NCI-H1694 (cell line): ENCODE measurements around the gene ESR2.
"Not testable (repeated sequence)": the region's sequence is repeated elsewhere in the genome, so short reads cannot be mapped to it uniquely, and the experiment has no call there.

ENCODE experiments used
- DNase-seq: peaks from one replicate; lab custom pipeline; 2025; lab: John Stamatoyannopoulos, UW

Gene ESR2

GRCh38 chr14:64196814-64197411 lies 97.3 kb downstream of the ESR2 start:
- DNase-seq: peak; percentile 85

DNA sequence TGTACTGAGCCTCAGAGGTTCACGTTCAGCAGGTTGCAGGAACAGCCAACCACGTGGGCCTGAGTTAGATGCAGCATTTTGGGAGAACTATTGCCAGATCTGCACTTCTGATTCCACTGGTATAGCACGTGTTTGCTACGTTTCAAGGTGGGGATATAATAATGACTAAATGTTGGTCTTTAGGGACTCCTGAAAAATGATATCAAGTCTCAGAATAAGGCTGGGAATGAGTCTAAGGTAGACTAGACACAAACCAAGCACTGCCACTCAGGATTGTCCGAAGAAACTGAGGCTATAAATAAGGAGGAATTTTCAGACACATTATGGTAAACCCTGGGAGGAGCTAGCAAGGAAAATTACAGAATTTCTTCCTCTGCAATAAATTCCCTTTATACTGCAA lies 98.1 kb downstream of the ESR2 start:
- no peak for DNase-seq

DNA sequence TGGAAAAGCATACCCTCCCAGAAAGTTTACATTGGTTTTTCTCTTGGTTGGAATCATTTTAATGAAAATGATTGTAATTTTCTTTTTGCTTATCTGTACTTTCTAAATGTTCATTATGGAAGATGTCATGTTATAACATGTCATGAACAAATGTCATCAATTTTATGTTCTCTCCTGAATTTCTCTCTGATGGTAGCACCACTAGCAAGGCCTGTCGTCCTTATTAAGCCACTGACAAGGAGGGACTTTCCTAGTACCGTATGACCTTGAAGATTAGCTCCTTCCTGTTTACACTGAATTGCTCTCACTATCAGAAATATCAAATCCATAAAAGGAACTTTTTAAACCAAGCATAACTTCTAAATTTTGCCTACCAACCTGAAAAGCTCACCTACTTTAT lies 99.0 kb downstream of the ESR2 start:
- no peak for DNase-seq

DNA sequence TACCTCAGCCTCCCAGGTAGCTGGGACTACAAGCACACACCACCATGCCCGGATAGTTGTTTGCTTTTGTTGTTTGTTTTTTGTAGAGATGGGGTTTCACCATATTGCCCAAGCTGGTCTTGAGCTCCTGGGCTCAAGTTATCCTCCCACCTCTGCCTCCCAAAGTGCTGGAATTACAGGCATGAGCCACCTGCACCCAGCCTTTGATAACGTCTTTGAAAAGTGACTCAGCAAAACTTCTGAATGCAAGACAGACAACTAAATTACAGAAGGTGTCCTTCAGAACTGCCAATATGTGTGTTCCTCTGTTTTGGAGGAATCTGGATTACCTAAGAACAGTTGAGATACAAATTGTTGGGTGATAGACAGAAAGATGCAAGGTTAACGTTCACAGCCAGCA lies 99.8 kb downstream of the ESR2 start:
- no peak for DNase-seq

- DNase-seq: no peak
These were observed 100.3 kb downstream of the ESR2 start for GRCh38 chr14:64193821-64194220.

GRCh38 chr14:64191756-64192155 lies 102.4 kb downstream of the ESR2 start:
- no peak for DNase-seq

GRCh38 chr14:64190974-64191502 lies 103.1 kb downstream of the ESR2 start:
- DNase-seq: no peak

- DNase-seq: no peak
These were observed 106.8 kb downstream of the ESR2 start for GRCh38 chr14:64187331-64187730.

- no peak for DNase-seq
These were observed 107.7 kb downstream of the ESR2 start for GRCh38 chr14:64186231-64187129.

GRCh38 chr14:64185184-64185583 lies 109.0 kb downstream of the ESR2 start:
- DNase-seq: no peak

GRCh38 chr14:64184103-64184729 lies 110.0 kb downstream of the ESR2 start:
- DNase-seq: no peak

DNA sequence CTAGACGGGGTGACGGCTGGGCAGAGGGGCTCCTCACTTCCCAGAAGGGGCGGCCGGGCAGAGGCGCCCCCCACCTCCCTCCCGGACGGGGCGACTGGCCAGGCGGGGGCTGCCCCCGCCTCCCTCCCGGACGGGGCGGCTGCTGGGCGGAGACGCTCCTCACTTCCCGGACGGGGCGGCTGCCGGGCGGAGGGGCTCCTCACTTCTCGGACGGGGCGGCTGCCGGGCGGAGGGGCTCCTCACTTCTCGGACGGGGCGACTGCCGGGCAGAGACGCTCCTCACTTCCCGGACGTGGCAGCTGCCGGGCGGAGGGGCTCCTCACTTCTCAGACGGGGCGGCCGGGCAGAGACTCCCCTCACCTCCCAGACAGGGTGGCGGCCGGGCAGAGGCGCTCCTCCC lies 111.3 kb downstream of the ESR2 start:
- DNase-seq: not testable (repeated sequence)

- no peak for DNase-seq
These were observed 115.4 kb downstream of the ESR2 start for GRCh38 chr14:64178814-64179213.

GRCh38 chr14:64176330-64176729 lies 117.8 kb downstream of the ESR2 start:
- DNase-seq: no peak

- no peak for DNase-seq
These were observed 119.0 kb downstream of the ESR2 start for GRCh38 chr14:64174922-64175782.

DNA sequence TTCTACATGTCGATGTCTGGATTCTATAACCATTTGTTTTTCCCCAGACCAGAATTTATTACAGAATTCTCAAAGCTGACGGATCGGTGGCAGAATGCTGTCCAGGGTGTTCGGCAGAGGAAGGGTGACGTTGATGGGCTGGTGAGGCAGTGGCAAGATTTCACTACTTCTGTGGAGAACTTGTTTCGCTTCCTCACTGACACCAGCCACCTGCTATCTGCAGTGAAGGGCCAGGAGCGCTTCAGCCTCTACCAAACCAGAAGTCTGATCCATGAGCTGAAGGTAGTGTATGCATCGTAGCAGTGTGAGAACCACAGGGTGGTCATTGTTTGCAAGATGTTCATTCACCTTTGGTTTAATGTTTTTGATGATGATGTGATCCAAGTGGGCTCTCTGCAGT lies 124.0 kb downstream of the ESR2 start:
- DNase-seq: no peak

- DNase-seq: no peak
These were observed 134.6 kb downstream of the ESR2 start for GRCh38 chr14:64159588-64159987.

DNA sequence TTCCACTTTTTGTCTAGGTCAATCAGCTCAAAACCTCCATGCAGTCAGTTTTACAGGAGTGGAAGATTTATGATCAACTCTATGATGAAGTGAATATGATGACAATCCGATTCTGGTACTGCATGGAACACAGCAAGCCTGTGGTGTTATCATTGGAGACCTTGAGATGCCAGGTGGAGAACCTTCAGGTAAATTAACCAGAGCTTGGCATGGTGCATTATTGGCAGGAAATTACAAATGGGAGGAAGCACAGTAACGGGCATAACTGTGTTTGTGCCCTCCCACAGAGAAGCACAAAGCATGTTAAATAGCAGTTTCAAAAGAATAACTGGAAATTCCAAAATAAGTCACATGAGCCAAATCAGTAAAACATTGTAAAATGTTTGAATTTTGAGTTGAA lies 135.6 kb downstream of the ESR2 start:
- no peak for DNase-seq

- no peak for DNase-seq
These were observed 144.2 kb downstream of the ESR2 start for GRCh38 chr14:64149921-64150320.

- no peak for DNase-seq
These were observed 146.9 kb downstream of the ESR2 start for GRCh38 chr14:64147126-64147790.

DNA sequence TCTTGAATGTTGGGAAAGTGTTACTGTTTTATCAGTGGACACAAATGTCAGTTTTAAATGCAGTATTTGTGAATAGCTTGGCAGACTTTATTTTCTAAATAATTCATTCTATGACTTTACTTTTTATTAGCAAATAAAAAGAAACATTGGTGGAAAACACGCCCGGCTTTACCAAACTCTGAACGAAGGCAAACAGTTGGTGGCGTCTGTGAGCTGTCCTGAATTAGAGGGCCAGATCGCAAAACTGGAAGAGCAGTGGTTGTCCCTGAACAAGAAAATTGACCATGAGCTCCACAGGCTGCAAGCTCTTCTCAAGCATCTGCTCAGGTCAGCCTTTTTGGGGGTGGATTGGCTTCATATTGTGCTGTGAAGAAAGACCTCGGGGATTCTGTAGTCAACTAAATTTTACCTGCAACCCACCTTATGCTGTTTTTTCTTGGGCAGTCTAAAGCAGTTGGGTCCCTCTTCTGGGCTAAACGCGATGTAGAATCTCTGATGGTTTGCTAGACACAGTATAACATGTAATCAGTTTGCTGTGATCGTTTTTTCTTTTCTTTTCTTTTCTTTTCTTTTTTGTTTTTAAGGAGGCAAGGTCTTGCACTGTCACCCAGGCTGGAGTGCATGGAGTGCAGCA lies 156.4 kb downstream of the ESR2 start:
- no peak for DNase-seq
